Activated CD8-positive, alpha-beta memory T cell treated with anti-CD3 and anti-CD28 coated beads for 4 hours (primary cell): ENCODE data around the gene PLXNA2.

Source experiments
- DNase-seq, 2 donors: peaks; one replicate each; pipeline ENCODE4 v3.0.0-alpha.2; 2020; ENCODE audit warnings: low read depth in 2 of 2

Gene PLXNA2

DNA sequence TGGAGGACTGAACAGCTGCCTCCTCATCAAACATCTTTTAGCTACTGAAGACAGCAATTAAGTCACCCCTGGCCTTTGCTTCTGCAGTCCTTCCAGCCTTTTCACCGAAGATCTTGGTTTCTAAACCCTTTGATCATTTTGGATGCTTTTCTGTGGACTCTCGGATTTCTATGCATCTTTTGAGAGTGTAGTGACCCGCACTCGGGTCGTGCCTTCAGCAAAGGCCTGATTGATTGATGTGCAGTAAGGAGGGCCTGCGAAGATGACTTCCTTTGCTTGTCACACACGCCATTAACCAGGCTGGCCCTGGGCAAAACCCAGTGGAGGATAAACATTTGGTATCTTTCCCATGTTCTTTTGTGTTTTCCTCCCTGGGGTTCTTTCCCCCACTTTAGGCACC, 175.8 kb downstream of the PLXNA2 start:
- DNase-seq = no peak

DNA sequence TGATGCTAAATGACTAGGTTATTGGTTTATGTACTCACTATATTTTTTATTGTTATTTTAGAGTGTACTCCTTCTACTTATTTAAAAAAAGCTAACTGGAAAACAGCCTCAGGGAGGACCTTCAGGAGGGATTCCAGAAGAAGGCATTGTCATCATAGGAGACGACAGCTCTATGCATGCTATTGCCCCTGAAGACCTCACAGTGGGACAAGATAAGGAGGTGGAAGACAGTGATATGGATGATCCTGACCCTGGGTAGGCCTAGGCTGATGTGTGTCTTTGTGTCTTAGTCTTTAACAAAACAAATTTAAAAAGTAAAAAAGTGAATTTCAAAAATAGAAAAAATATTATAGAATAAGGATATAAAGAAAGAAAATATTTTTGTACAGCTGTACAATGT, 177.6 kb downstream of the PLXNA2 start:
- DNase-seq = no peak

DNA sequence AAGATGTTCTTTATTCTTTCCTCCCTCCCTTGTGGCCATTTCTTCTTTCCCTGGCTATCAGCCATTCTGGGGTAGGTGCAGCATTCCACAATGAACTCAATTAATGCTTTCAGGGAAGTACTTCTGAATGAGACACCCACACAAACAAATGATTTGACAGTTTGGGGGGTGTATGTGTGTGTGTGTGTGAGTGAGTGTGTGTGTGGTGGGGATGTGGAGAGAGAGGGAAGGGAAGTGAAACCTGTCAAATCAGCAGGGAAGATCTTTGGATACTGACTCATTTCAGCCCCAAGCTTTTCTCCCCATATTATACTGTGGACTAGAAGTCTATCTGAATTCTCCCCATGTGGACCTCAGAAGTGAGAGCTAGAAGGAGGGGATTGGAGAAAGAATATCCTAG, 178.3 kb downstream of the PLXNA2 start:
- DNase-seq = no peak

DNA sequence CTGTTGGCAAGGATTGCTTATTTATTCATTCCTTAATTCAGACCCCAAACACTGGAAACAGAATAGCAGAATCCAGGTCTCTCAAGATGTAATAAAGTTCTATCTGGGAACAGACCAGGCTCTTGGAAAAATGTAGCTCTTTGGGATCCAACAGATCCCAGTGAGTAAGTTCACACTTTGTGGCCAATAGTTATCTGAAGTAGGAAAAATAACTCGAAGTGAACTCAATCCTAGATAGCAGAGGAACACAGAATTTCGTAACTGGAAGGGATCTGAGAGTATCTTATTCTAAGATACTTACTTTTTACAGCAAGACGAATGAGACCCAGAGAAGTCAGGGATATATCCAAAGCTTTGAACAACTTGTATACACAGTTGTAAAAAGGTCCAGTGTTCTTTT, 182.6 kb downstream of the PLXNA2 start:
- DNase-seq = no peak

DNA sequence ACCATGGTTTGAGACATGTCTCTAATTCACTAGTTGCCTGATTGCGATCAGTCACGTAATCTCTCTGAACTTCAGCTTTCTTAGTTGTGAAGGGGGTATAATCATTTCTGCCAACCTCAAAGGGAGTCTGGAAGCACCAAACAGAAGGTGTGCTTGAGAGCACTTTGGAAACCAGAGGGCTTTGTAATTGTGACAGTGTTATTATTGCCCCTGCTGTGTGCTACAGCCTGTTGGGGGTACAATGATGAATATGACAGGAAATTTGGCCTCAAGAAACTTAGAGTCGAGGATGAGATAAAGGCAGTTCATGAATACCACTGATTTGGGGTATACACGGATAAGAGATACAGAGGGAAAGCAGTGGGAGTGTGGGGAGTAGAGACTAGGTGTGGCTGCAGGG, 183.1 kb downstream of the PLXNA2 start:
- DNase-seq = no peak

DNA sequence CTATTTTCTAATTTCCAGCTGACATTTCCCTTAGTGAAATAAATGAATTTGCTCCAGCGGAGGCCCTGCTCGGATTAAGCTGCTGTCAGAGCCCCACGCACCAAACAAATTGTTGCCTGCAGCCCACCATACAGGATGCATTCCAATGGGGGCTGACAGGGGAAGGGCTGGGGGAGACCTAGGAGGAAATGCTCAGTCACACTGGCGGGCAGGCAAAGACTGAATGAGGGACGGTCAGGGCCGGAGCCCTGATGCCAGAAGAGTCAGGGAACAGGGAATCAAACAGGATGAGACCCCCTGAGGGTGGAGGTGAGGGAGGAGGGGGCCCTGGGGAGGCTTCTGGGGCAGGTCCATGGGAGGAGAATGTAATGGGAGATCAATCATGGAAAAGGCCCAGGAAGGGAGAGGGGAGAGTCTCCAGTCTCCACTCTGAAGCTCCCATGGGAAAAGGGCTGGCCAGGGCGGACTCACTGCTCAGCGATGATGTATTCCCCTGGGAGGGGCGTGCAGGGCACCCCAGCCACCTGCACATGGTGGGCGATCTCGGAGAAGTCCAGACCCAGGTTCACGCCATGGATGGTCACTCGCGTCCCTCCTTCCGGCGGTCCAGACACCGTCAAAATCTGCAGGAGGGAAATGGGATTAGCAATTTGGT, 183.8 kb downstream of the PLXNA2 start:
- no peak for DNase-seq

DNA sequence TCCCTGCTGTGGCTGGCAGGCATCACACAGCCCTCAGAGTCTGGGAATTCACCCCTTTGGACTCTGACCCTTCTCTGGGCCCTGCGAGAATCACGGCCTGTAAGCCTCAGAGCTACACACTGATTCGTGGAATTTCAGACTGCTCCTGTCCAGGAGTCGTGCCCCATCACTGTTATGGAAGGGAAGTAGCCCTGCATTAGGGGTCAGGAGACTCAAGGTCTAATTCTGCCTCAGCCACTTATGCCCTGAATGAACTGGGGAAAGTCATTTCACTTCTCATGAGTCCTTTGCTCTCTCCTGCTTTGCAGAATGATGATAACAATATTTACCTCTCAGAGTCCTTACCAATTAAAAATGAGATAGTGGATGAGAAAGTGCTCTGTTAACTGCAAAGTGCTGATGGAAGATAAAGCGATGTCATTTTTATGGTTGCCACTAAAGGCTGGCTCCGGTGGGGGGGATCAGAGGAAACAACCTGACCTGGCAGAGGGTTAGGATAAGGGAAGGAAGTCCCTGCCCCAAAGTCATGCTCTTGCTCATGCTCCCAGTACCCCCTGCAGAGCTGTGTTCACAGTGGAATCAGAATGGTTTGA, 184.7 kb downstream of the PLXNA2 start:
- DNase-seq = no peak

DNA sequence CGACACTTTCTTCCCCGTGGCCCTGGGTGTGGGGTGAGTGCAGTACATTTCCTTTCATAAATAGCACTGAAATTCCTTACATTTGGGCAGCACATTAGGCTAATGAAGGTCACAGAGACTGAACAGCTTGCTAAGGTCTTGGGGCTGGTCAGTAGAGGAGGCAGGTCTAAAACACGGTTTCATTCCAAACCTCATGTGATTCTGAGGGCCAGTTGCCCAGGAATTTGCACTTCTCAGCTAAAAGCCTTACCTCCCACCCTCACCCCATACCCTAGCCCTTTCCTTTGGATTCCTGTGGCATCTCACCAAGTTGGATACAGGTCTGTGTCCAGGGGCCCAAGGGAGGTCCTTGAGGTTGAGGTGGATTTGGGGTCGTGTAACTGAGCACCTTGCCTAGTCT, 185.4 kb downstream of the PLXNA2 start:
- DNase-seq = no peak

DNA sequence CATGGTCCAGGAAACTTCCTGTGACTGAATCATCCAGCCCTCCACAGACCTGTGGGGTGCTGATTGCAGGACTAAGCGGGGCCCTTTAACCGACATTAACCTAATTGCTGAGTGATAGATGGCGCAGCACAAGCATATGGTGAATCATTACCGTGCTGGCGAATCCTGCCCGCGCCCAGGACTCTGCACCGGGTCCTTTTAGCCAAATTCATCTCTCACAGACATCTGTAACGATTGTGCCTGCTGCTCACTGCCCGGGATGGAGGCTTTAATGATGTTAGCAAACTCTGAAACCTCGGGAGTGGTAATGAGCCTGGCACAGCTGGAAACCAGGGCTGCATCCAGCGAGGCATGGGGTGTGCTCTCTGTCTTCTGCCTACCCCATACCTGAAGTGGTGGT, 185.9 kb downstream of the PLXNA2 start:
- no peak for DNase-seq

DNA sequence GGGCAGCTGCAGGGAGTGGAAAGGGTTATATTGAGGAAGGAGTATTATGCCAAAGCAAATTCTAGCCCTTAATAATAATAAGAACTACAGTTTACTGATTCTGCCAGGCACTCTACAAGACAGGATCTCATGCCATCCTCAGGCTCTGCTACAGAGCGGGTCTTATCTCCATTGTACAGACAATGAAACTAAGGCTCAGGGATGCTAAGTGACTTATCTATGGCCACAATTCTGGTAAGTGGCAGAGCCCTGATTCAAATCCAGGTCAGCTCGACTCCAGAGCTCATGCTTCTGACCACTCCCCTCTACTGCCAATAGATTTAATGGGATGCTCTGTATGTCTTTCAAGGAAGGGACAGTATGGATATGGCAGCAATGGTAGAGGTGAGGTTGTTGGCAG, 187.1 kb downstream of the PLXNA2 start:
- DNase-seq = no peak

DNA sequence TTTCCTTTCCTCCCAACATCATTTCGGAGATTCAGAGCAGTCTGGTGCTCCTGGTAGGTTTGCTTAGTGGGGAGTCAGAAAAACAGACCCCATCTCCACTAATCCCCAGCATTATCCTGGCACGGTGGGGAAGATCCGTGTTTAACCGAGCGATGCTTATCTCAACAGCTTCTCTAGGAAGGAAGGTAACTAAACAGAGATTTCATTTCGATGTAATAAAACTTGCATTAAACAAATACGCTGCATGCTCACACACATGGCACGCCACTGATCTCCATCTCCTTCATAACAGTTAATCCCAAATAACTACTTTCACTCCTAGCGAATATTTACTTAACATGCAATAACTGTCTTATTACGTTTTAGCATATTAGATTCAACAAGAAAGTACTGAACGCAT, 188.6 kb downstream of the PLXNA2 start:
- no peak for DNase-seq

DNA sequence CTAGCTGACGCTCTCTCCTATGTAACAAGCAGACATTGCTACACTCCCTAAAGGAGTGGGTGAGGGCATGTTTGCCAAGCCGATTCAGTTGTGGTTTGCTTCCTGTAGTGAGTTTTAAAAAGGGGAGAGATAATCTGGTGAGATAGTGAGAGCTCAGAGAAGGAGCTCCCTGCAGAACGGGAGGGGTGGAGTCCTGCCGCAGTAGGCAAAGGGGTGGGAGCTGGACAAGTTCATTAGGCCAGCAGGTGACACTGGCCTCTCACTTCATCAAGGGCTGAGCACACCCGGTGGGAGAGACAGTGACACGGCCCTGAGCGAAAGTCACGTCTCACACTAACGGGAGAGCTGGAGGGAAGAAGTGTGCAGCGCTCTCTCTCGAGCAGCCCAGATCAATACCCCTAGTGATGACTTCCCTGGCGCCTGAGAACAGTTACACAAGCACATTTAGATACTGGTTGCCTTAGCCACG, 189.2 kb downstream of the PLXNA2 start:
- DNase-seq = no peak

DNA sequence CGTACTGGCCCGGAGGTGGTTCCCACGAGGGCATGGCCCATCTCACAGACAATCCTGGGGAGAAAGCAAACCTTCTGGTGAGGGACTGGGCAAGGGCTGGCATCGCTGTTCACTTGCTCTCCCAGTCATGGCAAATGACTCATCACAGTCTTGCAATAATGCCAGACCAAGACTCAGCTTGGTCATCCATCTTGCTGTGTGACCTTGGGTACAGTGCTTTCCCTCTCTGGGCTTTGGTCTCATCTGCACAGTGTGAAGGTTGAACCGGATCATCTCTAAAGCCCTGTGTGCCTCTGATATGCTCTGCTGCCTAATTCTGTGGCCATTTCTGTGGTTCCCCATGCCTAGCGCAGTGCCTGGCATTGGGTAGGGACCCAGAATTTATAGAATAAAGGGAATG, 189.7 kb downstream of the PLXNA2 start:
- no peak for DNase-seq

DNA sequence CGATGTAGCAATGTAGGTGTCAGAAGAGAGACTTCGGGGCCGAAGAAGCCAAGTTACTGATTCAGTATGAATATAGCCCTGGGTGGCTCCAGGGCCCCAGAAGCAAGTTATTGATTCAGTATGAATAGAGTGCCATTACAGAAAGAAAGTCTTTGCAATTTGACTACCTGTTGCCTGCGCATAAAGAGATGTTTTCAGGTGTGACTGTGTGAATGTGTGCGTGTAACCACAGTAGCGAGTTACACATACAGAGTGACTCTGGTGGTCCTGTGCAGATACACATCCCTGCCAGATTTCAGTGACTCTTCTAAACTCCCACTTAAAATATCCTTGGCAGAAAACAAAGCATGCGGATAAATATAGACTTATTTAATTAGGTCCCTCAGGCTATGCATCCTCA, 190.5 kb downstream of the PLXNA2 start:
- DNase-seq = no peak

DNA sequence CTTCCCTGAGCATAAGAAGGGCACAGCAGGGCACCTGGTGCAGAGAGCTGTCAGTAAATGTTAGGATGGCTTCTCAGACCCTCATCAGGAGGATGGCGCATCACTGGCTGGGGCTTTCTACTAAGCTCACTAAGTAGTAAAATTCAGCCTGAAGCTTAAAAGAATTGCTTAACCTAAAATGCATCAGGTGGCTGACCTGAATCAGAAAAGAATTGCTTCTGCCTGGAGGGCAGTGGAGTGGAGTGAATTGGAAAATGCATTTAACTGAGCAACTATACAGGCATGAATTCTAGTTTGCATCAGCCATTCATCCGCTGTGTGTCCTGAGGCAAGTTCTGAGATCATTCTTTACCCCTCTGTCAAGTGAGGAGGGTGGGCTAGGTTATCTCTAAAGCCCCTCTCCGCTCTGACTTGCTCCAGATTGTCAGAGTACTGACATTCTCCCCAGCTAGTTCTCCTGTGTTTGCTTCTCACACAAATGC, 191.2 kb downstream of the PLXNA2 start:
- DNase-seq = no peak

DNA sequence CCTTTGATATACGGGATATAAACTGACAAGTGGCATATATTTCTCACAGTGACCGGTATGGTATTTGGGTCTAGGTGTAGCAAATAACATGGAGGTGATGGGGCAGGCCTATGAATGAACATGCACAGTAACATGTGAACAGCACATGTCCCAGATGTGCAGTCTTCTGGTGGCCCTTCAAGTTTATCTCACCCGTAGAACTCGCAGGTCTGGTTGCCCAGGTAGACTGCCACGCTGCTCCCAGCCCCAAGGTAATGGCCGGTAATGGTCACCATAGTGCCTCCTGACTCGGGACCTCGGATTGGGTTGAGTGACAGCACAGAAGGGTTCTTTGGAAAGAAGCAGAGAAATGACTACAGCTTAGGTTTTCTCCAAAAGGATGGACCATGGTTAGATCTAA, 192.0 kb downstream of the PLXNA2 start:
- DNase-seq = no peak

DNA sequence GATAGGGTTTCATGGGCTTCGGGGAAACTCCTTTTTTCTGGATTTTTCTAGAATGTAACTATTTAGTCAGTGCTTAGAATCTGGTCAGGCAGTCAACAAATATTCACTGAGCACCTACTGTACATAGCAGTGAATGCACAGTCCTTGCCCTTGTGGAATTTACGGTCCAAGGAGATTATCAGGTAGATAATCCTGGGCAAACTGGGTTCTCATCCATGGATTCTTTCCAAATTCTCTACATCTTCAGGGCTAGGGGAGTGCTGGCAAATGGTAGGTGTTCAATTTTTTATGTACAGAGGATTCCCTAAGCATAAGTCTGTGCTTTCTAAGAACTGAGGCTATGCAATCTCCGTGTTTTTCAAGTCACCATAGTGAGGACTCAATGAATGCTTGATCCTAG, 192.5 kb downstream of the PLXNA2 start:
- DNase-seq = no peak

DNA sequence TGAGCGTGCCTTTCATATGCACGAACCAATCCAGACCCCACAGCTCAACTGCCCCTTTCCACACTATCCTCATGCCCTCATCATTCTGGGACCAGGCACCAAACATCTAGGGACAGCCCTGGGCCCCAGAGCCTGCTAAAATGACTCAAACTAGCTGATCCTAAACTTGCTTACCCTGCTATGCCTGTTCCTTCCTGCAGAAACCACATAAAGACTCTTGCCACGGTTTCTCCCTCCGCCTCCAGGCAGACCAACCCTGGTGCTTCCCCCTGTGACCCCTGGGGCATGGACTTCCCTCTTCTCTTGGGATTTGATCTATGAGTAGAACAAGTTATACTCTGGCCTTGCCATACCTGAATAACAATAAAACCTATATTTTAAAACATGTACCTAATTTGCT, 195.3 kb downstream of the PLXNA2 start:
- DNase-seq = no peak

DNA sequence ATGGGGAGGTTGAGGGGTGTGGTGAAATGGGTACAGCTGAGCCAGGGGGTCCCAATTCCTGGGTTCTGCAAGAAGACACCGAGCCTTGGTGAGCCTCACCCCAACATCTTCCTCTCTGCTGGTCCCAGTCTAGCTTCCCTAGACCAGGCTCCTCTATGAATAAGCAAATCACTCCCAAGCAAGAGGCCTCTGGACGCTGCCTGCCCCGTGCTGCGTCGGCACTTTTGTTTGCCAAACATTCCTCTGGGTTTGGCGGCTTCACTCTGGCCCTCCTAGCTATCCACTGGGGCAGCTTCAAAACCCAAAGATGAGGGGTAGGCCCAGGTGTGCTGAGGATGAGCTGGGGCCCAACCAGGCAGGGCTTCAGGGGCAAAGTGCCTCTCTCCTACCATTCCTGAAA, 196.2 kb downstream of the PLXNA2 start:
- no peak for DNase-seq

DNA sequence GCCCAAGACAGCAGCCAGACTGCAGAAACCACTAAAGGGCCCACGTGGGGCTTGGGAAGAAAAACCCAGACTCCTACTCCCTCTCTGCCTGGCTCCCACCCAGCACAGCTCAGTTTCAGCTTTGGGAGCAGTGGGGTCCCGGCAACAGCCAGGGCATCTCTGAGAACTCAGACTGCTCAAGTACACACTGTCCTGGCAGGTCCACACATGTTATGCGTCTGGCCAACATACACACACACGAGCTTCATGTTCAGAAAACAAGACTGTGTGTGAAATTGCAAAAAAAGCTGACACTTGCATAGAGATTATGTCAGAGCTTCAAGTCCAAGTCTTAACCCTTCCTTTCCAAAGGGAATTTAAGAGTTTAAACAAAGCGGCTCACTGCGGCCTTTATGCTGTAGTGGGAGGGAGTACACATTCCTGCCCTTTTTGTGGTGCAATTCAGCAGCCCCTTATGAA, 196.7 kb downstream of the PLXNA2 start:
- no peak for DNase-seq

DNA sequence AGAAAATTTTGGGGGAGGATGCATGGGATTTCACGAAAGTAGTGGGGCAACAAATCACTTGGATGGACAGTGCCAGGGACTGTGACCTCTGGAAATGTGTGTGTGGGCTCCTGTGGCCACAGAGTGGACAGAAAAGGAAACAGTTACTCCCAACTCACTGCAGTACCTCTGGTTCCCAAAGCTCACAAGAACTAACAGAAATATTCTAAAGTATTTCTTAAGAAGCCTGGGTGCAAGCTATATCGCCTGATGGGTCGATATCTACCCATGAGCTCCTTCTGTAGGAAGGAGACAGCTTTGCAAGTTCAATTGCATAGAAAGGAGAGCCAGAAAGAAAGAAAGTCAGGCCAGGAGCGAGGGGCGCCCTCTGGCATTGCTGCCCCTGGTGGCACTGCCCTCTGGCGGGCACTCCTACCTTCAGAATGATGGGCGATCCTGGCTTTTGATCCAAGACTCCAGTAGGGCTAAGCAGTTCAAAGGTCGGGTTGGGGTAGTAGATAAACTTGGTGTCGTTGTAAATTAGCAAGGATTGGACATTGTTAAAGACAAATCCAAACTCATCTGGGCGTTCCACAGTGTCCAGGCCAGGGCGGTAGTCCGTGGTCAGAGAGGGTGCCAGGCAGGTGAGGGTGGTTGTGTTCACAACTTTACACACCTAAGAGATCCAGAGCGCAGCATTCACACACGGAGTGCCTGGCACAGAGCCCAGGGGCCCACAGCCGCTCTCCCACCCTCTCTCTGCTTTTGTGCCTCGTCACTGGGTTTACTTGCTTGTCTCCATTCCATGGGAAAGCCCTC, 198.5 kb downstream of the PLXNA2 start:
- DNase-seq = no peak

DNA sequence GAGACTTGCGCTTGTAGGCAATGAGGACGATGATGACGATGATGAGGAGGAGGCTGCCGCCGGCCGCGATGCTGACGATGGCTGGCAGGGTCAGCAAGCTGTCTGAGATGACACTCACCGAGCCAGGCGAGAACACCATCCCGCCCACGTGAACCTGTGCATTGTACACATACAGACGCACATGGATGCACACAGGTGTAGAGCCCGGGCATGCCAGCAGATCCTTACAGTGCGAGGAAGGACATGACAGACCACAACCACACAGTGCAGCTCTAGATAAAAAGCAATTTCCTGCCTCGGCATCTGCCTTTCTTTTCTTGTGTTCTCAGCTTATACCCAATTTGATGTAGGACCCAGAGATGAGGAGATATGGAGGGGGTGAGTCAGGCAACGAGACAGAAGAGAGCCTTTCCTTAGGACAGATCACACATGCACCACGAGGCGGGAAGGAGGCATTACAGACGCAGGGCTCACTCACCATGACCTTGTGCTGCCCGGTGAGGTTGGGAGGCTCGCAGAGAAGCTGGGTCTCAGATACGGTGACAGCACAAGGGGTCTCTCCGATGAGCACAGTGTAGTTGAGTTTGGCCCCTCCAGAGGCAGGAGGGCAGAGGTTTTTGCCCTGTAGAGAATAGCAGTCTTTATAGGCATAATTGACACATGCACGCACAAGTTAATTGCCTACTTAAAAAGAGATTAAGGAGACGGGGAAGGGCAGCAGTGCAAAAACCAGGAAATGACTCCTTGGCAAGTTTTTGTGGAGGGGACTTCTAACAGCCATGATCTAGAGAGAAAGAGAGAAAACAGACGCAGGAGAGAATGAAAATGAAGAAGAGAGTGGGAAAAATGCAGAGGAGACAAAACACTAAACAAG, 199.4 kb downstream of the PLXNA2 start:
- no peak for DNase-seq
